Measurements from ENCODE around the gene IL17RE. TPM values are rescaled to one million over a fixed set of nuclear protein-coding genes. Genes with fewer than 3 reads are reported as not detected.
A peak's percentile ranks its signal among the peaks of the same experiment; 100 is the strongest.

IL17RE gene
- total and polyA plus RNA-seq, 2 of the 13 experiments (the other 11 are each of a cell fraction or from before 2014, with no cell fraction given), result 14.5 to 24.1 TPM

DNA sequence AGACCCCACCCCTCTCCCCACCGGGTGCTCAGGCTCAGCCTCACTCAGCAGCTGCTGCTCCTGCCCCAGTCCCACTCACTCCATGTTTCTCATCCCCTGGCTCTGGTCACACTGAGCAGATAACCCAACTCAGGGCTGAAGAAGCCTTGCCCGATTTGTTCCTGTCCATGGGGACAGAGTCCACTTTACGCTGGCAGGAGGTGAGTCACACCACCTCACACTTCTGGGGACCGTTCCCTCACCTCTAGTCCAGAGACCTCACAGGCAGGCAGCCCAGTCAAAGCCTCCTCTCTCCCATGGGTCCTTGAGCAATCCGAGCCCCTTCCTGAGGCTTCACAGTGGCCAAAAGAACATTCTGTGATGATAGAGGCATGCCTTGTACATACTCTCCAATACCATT is 23.9 kb upstream of the IL17RE start (continued):
- TF ChIP-seq, protein P1, sequence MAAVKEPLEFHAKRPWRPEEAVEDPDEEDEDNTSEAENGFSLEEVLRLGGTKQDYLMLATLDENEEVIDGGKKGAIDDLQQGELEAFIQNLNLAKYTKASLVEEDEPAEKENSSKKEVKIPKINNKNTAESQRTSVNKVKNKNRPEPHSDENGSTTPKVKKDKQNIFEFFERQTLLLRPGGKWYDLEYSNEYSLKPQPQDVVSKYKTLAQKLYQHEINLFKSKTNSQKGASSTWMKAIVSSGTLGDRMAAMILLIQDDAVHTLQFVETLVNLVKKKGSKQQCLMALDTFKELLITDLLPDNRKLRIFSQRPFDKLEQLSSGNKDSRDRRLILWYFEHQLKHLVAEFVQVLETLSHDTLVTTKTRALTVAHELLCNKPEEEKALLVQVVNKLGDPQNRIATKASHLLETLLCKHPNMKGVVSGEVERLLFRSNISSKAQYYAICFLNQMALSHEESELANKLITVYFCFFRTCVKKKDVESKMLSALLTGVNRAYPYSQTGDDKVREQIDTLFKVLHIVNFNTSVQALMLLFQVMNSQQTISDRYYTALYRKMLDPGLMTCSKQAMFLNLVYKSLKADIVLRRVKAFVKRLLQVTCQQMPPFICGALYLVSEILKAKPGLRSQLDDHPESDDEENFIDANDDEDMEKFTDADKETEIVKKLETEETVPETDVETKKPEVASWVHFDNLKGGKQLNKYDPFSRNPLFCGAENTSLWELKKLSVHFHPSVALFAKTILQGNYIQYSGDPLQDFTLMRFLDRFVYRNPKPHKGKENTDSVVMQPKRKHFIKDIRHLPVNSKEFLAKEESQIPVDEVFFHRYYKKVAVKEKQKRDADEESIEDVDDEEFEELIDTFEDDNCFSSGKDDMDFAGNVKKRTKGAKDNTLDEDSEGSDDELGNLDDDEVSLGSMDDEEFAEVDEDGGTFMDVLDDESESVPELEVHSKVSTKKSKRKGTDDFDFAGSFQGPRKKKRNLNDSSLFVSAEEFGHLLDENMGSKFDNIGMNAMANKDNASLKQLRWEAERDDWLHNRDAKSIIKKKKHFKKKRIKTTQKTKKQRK (IDR thresholded peaks at IDR 0.05; ENCODE audit: low read length), result no peak
- TF ChIP-seq NFKBIZ (CRISPR knock-in tag; IDR thresholded peaks at IDR 0.05) (no peak), CENPX (CRISPR knock-in tag; IDR thresholded peaks at IDR 0.05) (no peak), PRPF4 (IDR thresholded peaks at IDR 0.05; ENCODE audit: low read depth, low read length, poor library complexity, severe bottlenecking) (no peak), FOXJ3 (CRISPR knock-in tag; IDR thresholded peaks at IDR 0.05; ENCODE audit: borderline replicate concordance) (no peak), ZNF644 (CRISPR knock-in tag; IDR thresholded peaks at IDR 0.05; ENCODE audit: low read depth) (peak; percentile 85), SP2 (CRISPR knock-in tag; IDR thresholded peaks at IDR 0.05) (no peak), KLF9 (CRISPR knock-in tag; IDR thresholded peaks at IDR 0.05; ENCODE audit: low read depth) (no peak), HES4 (CRISPR knock-in tag; IDR thresholded peaks at IDR 0.05; ENCODE audit: borderline replicate concordance) (no peak), ZNF33A (CRISPR knock-in tag; IDR thresholded peaks at IDR 0.05; ENCODE audit: borderline replicate concordance) (no peak)
- TF ChIP-seq, protein P2, sequence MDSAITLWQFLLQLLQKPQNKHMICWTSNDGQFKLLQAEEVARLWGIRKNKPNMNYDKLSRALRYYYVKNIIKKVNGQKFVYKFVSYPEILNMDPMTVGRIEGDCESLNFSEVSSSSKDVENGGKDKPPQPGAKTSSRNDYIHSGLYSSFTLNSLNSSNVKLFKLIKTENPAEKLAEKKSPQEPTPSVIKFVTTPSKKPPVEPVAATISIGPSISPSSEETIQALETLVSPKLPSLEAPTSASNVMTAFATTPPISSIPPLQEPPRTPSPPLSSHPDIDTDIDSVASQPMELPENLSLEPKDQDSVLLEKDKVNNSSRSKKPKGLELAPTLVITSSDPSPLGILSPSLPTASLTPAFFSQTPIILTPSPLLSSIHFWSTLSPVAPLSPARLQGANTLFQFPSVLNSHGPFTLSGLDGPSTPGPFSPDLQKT (CRISPR knock-in tag; IDR thresholded peaks at IDR 0.05; ENCODE audit: borderline replicate concordance), result no peak
- TF ChIP-seq, protein P3, sequence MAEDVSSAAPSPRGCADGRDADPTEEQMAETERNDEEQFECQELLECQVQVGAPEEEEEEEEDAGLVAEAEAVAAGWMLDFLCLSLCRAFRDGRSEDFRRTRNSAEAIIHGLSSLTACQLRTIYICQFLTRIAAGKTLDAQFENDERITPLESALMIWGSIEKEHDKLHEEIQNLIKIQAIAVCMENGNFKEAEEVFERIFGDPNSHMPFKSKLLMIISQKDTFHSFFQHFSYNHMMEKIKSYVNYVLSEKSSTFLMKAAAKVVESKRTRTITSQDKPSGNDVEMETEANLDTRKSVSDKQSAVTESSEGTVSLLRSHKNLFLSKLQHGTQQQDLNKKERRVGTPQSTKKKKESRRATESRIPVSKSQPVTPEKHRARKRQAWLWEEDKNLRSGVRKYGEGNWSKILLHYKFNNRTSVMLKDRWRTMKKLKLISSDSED (CRISPR knock-in tag; IDR thresholded peaks at IDR 0.05), result no peak
- TF ChIP-seq, protein P4, sequence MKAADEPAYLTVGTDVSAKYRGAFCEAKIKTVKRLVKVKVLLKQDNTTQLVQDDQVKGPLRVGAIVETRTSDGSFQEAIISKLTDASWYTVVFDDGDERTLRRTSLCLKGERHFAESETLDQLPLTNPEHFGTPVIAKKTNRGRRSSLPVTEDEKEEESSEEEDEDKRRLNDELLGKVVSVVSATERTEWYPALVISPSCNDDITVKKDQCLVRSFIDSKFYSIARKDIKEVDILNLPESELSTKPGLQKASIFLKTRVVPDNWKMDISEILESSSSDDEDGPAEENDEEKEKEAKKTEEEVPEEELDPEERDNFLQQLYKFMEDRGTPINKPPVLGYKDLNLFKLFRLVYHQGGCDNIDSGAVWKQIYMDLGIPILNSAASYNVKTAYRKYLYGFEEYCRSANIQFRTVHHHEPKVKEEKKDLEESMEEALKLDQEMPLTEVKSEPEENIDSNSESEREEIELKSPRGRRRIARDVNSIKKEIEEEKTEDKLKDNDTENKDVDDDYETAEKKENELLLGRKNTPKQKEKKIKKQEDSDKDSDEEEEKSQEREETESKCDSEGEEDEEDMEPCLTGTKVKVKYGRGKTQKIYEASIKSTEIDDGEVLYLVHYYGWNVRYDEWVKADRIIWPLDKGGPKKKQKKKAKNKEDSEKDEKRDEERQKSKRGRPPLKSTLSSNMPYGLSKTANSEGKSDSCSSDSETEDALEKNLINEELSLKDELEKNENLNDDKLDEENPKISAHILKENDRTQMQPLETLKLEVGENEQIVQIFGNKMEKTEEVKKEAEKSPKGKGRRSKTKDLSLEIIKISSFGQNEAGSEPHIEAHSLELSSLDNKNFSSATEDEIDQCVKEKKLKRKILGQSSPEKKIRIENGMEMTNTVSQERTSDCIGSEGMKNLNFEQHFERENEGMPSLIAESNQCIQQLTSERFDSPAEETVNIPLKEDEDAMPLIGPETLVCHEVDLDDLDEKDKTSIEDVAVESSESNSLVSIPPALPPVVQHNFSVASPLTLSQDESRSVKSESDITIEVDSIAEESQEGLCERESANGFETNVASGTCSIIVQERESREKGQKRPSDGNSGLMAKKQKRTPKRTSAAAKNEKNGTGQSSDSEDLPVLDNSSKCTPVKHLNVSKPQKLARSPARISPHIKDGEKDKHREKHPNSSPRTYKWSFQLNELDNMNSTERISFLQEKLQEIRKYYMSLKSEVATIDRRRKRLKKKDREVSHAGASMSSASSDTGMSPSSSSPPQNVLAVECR (CRISPR knock-in tag; IDR thresholded peaks at IDR 0.05; ENCODE audit: borderline replicate concordance), result no peak; the same call in 1 of the 2 replicates
- TF ChIP-seq, protein P5, sequence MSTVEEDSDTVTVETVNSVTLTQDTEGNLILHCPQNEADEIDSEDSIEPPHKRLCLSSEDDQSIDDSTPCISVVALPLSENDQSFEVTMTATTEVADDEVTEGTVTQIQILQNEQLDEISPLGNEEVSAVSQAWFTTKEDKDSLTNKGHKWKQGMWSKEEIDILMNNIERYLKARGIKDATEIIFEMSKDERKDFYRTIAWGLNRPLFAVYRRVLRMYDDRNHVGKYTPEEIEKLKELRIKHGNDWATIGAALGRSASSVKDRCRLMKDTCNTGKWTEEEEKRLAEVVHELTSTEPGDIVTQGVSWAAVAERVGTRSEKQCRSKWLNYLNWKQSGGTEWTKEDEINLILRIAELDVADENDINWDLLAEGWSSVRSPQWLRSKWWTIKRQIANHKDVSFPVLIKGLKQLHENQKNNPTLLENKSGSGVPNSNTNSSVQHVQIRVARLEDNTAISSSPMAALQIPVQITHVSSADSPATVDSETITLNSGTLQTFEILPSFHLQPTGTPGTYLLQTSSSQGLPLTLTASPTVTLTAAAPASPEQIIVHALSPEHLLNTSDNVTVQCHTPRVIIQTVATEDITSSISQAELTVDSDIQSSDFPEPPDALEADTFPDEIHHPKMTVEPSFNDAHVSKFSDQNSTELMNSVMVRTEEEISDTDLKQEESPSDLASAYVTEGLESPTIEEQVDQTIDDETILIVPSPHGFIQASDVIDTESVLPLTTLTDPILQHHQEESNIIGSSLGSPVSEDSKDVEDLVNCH (CRISPR knock-in tag; IDR thresholded peaks at IDR 0.05), result no peak

All from HepG2 (cell line).